Panc1 (cell line): ENCODE measurements around the gene PITRM1.

Experiments
- POLR2AphosphoS5 ChIP-seq: IDR thresholded peaks from 2 replicates; pipeline ENCODE4 v1.6.1; 2012; ENCODE audit warnings: mild to moderate bottlenecking, low read depth, low read length, moderate library complexity
- SIN3A ChIP-seq: IDR thresholded peaks from 2 replicates; pipeline ENCODE4 v1.6.1; 2012; ENCODE audit warnings: low read depth, mild to moderate bottlenecking, low read length, moderate library complexity, borderline replicate concordance; ENCODE audit not compliant: insufficient read depth
- TCF7L2 ChIP-seq: IDR thresholded peaks from 2 replicates; pipeline ENCODE4 v1.6.1; 2011; ENCODE audit warnings: mild to moderate bottlenecking, low read depth, low read length, inconsistent platforms
- TF ChIP-seq, protein P1 (sequence below): fragments of 450-650 bp; IDR thresholded peaks from 2 replicates; pipeline ENCODE4 v1.5.1; 2017; ENCODE audit warnings: mild to moderate bottlenecking

DNA sequence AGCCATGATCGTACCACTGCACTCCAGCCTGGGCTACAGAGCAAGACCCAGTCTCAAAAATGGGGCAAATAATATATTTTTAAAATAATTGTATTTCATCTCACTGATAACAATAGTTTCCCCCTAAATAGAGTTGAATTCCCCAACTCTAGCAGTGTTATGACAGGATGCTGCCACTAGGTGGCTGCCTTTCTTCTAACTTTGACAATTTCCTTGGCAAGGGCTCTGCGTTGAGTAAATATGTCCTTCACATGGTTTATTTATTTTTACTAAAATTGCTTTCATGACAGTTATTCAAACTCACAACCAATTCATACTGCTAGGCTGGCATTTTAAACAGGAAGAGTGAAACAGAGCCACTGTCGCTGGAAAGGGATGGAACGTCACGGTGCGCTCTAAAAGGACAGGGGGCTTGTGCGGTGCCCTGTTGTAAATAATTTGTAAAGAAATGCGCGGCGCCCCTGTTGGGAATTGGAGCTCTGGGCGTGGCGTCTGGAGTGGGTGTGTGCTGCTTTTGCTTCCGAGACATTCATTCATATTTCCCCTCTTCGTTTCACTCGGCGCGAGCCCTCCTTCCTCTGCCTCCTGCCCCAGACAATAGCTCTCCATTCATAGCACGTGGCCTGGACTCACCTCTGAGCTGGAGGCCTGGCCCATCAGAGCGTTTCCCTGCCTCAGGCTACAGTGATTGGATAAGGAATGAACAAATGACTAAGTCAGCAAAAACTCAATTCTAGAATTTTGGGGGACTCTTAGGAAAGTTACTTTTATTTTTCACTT is 20.5 kb upstream of the PITRM1 start:
- TF ChIP-seq, protein P1, sequence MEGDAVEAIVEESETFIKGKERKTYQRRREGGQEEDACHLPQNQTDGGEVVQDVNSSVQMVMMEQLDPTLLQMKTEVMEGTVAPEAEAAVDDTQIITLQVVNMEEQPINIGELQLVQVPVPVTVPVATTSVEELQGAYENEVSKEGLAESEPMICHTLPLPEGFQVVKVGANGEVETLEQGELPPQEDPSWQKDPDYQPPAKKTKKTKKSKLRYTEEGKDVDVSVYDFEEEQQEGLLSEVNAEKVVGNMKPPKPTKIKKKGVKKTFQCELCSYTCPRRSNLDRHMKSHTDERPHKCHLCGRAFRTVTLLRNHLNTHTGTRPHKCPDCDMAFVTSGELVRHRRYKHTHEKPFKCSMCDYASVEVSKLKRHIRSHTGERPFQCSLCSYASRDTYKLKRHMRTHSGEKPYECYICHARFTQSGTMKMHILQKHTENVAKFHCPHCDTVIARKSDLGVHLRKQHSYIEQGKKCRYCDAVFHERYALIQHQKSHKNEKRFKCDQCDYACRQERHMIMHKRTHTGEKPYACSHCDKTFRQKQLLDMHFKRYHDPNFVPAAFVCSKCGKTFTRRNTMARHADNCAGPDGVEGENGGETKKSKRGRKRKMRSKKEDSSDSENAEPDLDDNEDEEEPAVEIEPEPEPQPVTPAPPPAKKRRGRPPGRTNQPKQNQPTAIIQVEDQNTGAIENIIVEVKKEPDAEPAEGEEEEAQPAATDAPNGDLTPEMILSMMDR = peak; percentile 82
- no peak for TF ChIP-seq POLR2AphosphoS5
- no peak for TF ChIP-seq TCF7L2
- no peak for TF ChIP-seq SIN3A
